Activated T-cell treated with anti-CD3 and anti-CD28 coated beads for 4 hours (primary cell): ENCODE measurements around the gene TCERG1L.
"Not testable (repeated sequence)": the region's sequence is repeated elsewhere in the genome, so short reads cannot be mapped to it uniquely, and the experiment has no call there.

Experiments used
- DNase-seq: peaks from one replicate; pipeline ENCODE4 v3.0.0-alpha.2; 2020

Gene TCERG1L

DNA sequence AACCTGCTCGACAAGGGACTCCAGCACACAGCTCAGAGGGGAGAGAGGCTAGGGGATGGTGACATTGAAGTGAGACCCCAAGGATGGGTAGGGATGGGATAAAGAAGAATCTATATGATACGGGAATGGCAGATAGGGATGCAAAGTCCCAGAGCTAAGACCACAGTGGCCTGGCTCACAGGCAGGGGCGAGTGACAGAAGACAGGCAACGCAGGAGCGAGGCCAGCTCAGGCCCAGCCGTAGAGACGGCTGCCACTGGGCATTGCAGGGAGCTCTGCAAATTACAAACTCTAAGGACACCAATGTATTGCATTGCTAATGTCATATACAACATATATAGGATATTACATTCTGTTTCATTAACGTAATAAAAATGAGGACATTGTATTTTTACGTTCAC is 131.4 kb downstream of the TCERG1L start:
- no peak for DNase-seq

DNA sequence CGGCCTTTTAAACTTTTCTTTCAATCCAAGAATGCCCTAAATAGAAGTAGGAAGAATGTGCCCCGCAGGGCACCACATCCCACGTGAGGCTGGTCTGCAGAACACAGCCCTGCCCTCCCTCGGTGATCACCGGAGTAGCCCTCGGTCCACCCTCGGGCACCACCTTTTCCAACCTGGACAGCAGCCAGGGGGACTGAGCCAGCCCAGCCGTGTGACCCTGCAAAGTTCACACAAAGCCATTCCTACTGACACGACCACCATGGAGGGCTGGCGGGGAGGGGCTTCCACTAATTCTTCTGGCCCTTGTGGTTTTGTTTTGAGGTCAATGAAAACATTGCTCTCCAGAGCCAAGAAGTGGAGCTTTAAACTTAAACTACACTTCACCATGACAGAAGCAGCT is 132.2 kb downstream of the TCERG1L start:
- DNase-seq = no peak

DNA sequence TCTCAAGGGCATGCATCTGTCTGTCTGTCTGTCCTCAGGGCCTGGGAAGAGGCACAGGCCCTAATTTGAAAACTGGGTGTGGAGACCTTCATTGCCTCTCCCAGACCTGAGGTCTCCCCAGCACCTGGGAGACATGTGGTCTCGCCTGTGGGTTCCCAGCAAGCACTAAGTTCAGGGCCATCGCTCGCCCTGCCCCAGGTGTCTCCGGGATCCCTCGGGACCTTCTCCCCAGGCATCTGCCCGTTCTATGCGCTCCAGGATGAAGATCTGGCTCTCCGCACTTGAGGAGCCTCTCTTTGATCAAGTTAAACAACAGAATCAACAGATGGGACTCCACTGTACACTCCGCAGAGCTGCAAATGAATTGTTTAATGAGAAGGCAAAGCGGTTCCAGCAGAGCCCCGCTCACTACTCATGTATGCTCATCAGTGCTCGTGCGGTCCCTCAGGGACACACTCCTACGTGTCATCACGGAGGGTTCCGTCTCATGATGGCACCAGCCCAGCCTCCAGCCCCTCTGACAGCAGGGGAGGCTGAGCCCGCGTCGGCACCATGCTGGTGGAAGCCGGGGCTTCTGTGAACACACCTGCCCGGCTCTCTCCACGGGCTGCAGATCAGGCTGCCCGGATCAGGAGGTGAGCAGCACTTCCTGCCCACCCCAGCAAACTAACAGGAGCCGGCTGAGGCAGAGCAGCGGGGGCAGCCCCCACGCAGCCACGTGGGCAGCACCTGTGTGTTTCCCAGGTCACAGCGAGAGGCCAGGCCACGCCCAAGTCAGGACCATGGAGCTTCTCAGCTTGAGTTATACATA is 132.8 kb downstream of the TCERG1L start:
- DNase-seq = no peak

DNA sequence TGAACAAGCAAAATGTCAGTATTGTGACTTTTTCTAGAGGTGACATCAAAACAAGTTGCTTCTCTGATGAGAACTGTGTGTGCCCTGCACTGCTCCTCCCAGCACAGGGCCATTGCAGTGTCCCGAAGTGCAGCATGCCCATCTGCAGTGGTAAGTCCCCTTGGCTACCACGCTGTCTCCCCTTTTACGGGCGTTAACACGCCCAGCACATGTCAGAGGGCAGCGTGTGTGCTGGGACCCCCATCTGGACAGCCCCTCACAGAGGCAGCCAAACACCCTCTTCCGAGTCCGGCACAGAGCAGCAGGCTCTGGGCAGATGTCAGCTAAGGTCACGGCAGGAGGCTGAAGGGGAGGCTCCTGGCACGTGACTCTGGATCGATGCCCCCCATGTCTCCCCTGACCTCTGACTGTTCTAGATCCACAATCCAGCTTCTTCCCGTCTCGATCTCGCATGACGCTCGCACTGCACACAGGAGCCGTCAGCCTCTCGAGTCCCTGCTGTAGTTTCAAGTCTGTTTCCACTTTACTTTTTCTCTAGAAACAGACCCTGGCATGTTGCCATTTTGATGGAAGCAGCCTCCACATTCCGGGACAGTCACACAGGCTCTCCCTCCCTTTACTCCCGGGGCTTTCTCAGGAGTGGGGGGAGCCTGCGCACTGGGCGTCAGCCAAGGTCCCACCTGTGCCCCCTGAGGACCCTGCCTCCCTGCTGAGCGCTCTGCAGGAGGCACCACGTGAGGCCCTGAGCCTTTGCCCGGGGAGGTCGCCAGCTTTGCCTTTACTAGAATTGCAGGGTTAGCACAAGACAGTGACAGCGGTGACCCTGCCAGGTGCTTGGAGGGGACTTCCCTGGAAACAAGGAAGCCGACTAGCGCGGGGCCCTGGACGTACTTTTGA is 133.8 kb downstream of the TCERG1L start:
- DNase-seq = no peak

DNA sequence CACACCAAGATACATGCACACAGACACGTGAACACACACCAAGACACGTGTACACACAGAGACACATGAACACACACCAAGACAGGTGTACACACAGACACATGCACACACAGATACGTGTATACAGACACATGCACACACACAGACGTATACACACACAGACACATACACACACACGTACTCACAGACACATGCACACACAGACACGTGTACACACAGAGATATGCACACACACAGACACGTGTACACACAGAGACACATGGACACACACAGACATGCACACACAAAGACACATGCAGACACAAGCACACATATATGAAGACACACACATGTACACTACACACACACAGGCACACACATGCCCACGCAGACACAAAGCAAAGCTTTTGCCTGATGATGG is 134.6 kb downstream of the TCERG1L start:
- no peak for DNase-seq

DNA sequence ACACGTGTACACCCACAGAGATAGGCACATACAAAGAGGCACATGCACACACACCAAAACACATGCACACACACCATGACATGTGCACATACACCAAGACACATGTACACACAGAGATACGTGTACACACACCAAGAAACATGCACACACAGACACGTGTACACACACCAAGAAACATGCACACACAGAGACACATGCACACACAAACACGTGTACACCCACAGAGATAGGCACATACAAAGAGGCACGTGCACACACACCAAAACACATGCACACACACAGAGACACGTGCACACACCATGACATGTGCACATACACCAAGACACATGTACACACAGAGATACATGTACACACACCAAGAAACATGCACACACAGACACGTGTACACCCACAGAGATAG is 135.2 kb downstream of the TCERG1L start:
- not testable (repeated sequence) for DNase-seq

DNA sequence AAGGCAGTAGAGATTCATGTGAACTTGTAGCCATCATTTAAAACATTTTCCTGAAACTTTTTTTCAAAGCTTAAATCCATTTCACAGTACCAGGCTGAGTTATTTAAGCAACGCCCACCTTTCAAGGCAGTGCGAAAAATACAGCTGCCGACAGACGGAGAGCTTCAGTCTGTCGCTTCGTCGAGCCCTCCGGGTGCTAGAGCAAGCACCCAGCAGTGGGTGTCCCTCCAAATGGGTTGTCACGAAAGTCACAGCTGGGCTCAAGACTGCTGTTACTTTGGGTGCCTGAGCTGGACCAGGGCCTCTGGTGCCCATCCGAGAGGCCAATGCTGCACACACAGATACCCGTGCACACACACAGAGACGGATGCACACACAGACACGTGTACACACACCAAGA is 135.6 kb downstream of the TCERG1L start:
- no peak for DNase-seq

DNA sequence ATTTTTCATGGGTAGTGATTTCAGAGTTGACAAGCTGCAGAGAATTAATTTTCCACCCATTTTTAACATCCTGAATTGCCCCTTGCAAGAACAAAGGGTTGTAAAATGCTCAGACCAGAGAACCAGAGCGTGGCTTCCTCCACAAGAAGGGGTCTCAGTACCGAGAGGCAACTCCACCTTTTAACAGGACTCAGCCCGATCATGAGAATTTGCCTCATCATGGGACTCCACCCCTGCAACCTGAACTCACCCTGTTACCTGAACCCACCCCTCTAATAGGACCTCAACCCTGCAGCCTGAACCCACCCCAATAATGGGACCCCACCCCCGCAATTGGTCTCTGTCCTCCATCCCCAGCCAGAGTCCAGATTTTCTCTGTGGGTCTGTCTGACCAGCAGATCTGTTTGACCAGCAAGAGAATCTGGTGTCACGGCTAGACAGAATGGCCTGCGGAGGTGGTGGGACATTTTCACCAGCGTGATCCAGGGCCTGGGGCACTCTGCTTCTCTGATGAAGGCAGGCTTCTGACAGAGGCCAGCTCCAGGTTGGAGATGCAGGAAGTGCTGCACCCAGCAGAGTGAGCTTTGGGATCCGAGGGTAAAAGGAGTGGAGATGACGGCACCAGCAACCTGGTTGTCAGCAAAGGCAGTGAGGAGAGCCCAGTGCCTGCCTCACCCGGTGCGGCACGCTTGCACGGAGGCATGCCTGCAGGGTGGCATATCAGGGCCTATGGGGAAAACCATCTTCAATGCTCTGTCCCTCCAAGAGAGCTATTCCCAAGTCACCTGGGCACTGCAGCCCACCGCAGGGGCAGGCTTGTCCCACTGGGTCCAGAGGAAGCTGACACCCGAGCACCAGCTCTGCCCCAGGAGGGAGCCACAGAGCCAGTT is 136.6 kb downstream of the TCERG1L start:
- no peak for DNase-seq

DNA sequence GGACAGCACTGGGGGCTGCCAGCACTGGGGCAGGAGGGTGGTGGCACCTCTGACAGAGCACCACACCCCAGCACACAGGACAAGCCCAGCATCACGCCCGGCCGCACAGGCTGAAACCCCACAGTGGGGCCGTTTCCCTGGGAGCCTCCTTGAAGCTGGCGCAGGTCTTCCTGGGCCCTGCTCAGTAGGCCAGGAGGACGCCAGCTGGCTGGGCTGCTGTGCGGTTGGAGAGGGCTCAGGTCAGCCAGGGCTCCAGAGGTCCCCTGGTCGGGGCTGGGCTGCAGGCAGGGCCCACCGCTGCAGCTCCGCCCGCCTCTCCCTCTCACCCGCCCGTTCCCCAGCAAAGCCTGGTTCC is 137.3 kb downstream of the TCERG1L start:
- no peak for DNase-seq

DNA sequence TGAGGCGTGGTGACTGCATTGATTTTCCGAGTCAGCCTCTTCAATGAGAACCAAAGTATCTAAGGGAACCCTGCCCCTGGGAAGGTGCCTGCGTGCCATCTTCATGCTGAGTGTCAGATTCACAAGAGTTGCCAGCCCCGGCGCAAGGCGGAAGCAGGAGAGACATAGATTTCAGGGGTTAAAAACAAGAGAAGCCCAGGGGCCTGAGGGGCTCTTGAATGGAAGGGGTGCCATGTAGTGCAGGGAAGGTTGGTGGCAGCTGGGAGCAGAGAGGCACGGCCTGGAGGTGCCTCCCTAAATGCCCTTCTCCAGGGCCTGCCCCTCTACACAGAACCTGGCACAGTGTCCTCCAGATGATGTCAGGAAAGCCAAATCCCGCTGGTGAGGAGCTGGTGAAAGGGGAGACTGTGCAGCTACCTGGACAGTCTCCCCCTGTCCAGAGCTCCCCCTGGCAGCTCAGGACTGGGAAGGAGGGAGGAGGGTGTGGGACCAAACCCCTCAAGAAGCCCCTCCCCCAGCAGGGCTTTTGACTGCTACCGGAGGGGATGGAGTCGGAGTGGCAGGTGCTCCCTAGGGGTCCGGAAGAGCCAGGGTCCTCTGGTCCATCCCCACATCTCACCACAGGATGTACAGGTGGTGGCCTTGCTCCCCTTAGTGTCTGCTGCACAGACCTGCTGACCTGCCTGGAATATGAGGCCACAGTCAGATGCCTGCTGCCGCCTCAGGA is 137.9 kb downstream of the TCERG1L start:
- no peak for DNase-seq

DNA sequence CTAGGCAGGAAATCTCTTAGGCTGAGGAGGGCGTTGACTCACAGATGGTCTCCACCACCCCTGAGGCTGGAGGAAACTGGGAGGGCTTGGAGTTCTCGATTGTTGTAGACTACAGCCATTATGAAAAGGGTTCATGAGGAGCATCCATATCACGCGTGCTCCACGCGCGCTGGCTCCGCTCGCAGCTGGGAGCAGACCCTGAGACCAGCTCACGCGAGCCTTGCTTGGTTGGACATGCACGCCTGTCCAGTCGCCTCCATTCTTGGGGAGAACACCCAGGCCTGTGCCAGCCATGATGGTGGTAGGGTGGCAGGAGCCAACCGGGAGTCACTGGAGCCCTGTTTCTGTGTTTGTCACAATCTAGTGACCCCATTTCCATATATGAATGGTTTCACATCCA is 139.1 kb downstream of the TCERG1L start:
- no peak for DNase-seq

DNA sequence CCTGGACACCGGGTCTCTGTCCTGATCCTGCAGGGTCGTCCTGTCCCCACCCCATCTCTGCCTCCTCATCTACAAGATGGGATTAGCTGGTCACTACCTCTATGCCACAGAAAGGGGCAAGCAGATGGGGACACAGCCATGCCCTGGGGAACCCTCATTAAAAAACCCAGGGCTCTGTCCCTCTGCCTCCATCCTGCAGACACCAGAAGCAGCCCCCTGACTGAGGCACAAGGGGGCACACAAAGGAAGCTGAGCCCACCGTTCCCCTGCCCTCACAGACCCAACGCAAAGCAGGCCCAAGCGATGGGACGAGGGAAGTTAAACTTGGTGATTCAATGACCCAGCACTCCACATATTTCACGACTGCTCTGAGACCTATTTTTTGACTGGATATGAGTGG is 142.4 kb downstream of the TCERG1L start:
- DNase-seq = no peak

DNA sequence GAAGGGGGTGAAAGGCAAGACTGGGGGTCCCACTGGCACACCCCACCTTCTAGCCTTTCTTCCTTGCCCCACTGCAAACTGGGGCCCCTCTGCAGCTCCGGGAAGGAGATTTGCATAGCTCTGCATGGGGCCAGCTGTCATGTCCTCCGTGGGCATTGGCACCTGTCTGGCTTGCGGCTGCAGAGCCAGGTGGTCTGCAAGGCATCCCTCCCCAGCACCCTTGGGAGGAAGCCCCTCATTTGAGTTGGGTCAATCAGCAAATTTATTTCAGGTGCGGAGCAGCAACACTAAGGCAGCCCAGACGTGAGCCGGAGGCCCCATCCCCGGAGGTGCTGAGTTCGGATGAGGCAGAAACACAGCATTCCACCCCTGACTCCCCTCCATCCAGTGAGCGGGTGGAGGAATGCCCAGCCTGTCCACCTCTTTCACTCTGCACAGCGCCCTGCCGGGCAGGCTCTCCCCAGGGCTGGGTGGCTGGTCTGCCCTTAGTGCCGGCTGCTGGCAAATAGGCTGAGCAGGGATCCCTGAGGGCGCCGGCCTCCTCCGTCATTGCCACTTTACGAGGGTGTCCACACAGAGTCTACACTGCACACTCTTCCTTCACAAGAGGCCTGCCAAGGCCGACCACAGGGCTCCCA is 143.2 kb downstream of the TCERG1L start:
- no peak for DNase-seq

DNA sequence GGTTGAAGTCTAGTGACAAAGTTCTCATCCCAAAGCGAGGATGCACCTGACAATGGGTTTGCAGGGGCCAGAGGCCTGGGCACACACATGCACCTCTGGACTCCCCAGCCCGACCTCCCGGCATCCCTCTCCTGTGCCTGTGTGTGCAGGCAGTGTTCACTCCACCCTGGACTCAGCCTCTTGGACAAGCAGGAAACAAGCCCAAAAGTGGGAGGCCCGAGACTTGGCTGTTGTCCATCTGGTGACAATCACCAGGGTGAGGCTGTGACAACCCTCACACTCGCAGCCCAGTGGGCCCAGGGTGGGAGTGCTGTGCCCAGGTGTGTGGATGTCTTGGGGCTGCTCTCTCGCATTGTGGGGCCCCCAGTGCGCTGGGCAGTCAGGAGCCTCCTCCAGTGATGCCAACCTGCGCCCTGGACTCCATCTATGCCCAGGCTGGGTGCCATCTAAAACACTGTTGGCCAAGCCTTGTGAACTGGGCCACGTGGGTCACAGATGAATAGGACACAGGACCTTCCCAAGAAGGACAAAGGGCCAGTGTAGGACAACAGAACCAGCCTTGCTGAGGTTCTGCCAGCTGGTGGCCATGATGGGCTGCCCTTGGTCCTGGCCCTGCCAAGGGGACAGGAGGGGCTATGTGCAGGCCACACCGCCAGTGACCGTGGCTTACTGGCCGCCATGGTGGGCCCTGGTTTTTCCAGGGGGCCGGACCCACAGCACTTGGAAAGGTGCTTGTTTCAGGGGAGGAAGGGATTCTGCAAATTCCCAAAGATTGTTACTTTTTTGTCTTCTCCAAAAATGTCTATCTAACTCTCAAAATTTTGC is 144.3 kb downstream of the TCERG1L start:
- no peak for DNase-seq

DNA sequence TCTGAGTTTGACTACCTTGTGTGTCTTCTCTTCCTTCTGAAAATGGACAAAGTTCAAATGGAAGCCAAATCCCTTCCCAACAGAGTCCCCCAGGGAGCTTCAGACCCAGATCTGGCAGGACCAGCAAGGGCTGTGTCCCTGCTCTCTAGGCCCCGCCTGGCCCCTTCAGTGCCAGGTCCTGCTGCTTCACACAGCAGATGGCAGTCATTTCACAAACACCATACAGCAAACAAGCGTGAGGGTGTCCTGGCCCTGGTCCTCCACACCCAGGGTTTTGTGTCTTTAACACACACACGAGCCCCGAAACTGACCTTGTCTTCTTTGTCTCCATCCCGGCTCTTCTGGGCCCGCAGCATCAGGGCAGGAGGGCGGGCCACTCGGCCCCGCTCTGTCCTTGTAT is 145.0 kb downstream of the TCERG1L start:
- DNase-seq = no peak

DNA sequence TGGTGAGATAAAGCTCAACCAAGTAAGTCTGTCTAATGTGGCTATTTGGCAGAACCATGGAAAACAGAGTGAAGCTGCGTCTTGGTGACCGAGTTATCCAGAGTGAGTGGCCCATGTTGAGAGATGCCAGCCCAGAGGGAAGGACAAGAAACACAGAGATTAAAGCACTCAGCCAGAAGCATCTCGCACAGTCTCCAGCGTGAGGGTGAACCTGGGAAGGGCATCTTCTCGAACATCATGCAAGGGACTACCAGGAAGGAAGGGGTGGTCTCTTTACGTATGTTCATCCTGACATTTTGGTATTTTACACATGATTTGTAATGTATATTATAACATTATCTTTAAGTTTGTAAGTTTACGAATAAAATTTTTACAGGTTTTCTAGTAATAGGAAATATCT is 146.4 kb downstream of the TCERG1L start:
- no peak for DNase-seq

DNA sequence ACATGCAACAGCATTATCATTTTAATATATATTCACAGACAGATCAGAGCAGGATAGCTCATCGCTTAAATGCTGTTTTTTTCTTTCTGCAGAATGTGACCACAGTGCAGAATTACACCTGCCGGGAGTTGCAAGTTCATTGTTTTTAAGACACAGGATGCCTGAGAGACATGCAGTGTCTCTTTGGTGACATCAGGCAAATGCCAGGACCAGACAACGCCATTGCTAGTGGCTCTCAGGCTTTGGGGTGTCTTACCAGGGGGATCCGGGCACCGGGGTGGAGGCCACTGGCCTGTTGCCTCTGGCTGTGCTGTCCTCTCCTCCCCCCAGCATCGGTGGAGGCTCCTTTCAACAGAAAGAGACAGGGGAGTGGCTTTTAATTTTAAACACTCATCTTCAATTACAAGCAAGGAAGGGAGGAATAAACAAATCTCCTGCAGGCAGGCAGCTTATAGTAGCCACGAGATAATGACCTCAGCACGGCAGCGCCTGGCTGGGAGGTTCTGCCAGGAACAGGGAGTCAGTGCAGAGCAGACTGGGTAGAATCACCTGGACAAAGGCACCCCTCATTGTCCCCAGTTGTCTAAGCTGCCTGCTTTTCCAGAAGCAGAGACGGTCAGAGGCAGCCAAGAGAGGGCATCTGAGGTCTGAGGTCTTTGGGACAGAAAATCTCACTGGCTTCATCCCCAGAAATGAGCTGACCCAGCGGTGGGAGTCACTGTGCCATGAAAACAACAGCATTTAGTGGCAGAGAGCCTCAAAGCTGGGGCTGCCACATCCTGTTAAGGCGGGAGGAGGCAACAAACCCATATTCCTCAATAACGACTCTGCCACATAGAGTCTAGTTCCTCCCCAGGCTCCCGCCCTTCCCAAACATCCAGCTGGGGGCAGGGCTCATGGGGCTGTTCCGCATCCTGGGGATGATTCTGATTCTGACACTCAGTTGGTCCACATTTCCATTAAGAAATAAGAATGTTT is 148.4 kb downstream of the TCERG1L start:
- no peak for DNase-seq

DNA sequence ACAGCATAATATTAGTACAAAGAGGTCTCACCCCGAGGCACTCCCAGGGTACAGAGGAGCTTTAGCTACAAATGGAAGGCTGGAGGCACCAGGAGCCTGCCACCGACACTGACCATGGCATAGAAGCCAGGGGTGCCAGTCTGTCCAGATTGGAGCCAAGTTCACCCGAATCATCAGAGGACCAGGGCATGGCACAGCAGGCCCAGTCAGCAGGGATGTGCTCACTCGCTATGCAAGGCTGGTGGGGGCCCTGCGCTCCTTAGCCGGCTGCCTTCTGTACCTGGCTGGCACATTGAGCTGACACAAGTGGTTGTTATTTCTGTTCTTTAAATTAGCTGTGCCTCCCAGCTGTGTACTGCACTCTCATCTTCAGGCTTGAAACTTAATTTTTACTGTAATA is 149.3 kb downstream of the TCERG1L start:
- DNase-seq = no peak

DNA sequence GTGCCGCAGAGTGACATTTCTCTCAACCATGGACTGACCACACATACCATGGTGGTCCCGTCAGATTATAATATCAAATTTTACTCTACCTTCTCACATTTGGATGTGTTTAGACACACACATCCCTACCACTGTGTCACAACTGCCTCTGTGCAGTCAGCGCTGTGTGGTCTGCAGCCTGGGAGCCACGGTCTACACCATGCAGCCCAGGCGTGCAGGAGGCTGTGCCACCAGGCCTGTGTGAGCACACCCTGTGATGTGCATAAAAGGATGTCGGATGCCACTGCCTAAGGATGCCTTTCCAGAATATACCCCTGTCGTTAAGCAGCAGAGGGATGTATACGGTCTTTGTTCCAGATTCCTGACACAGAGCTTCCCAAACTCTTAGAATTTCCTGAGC is 150.4 kb downstream of the TCERG1L start:
- no peak for DNase-seq
